ENCODE measurements around the gene UCP3.
A peak's percentile ranks its signal among the peaks of the same experiment; 100 is the strongest.

DNA sequence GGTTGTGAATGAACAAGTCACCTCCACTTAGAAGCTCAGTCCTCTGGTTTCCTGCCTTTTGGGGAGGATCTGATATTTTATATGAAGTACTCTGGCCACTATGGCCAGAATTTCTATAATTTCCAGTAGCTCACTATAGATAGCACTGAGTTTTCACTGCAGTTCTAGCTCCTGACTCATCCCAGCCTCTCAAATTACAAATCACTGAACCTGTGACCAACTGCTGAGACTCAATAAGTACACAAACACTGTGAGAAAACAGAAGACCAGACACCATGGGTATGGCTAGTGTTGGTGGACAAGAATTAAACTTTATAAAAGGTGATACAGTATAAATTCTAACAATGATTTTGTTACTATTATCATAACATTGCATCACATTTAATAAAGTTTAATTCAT is 47.1 kb upstream of the UCP3 start:
- peak; percentile 16 for TF ChIP-seq POLR2A (IDR thresholded peaks at IDR 0.05; ENCODE audit: low read length)
- no peak for TF ChIP-seq GATA1 (IDR thresholded peaks at IDR 0.05; ENCODE audit: low read depth, low read length)

Data from erythroblast (primary cell).